HepG2 (cell line): ENCODE data around the gene CAMTA1. TPM values are rescaled to one million over a fixed set of nuclear protein-coding genes. Genes with fewer than 3 reads are reported as not detected.

Experiments
- ATRX ChIP-seq: sonication (generic); formaldehyde crosslinking; IDR thresholded peaks from 2 replicates; pipeline ENCODE4 v1.4.0; 2020; ENCODE audit warnings: missing genetic modification reagents, borderline replicate concordance
- DNMT1 ChIP-seq: sonication (generic); formaldehyde crosslinking; IDR thresholded peaks from 2 replicates; pipeline ENCODE4 v1.5.1; 2020; ENCODE audit warnings: mild to moderate bottlenecking, missing genetic modification reagents
- MIER2 ChIP-seq: IDR thresholded peaks from 2 replicates; pipeline ENCODE4 v1.6.1; 2016; ENCODE audit warnings: missing biosample characterization, missing genetic modification reagents
- NFAT5 ChIP-seq: sonication (generic); formaldehyde crosslinking; IDR thresholded peaks from 2 replicates; pipeline ENCODE4 v1.4.0; 2020; ENCODE audit warnings: missing genetic modification reagents
- RBM22 ChIP-seq: fragments of 200-400 bp; formaldehyde crosslinking; optimal IDR thresholded peaks from 2 replicates; pipeline ENCODE3; 2017; ENCODE audit warnings: mild to moderate bottlenecking, low read length, moderate library complexity
- RFX5 ChIP-seq: IDR thresholded peaks from 2 replicates; pipeline ENCODE4 v1.6.1; 2011; ENCODE audit warnings: low read depth, low read length, improper control_type of control experiment
- TFAP4 ChIP-seq: sonication (generic); IDR thresholded peaks from 2 replicates; pipeline ENCODE4 v1.6.1; 2016; ENCODE audit warnings: low read depth, borderline replicate concordance
- THAP8 ChIP-seq: sonication (generic); formaldehyde crosslinking; IDR thresholded peaks from 2 replicates; pipeline ENCODE4 v1.5.1; 2020; ENCODE audit warnings: missing genetic modification reagents, mild to moderate bottlenecking, borderline replicate concordance
- ZBTB40 ChIP-seq, 2 experiments: fragments of 450-650 bp in 1 of 2; sonication (generic) in 1 of 2; formaldehyde crosslinking in 1 of 2; IDR thresholded peaks; 2 replicates each; pipeline versions ENCODE4 v1.6.1 to v1.8.0; 2016 to 2022; ENCODE audit warnings: antibody characterized with exemption in 1 of 2, mild to moderate bottlenecking in 1 of 2, missing genetic modification reagents in 1 of 2
- ZNF768 ChIP-seq: sonication (generic); formaldehyde crosslinking; IDR thresholded peaks from 2 replicates; pipeline ENCODE4 v1.4.0; 2020; ENCODE audit warnings: missing genetic modification reagents
- ZNF784 ChIP-seq: sonication (generic); formaldehyde crosslinking; IDR thresholded peaks from 2 replicates; pipeline ENCODE4 v1.5.1; 2020; ENCODE audit warnings: missing genetic modification reagents, mild to moderate bottlenecking, borderline replicate concordance
- polyA plus RNA-seq, 8 experiments: library from polyadenylated mRNA; depleted of rRNA in 3 of 8; stranded (reverse) in 7 of 8; unstranded in 1 of 8; fragments of >200 nt; fragmentation: Illumina TruSeq in 4 of 8; extraction: Trizol in 4 of 8; gene quantifications; 2 replicates each; pipeline versions ENCODE4 v1.2.1 to v1.2.3, GENCODE V29; 2011 to 2016; ENCODE audit warnings: low read depth in 4 of 8, missing spikeins in 1 of 8, mixed read lengths in 1 of 8; ENCODE audit not compliant: insufficient read depth in 1 of 8
- total RNA-seq, 5 experiments: library from RNA; depleted of rRNA; stranded (reverse); fragments of >200 nt; fragmentation: Illumina TruSeq; extraction: Trizol; gene quantifications; 2 replicates each; pipeline ENCODE4 v1.2.3, GENCODE V29; 2016; ENCODE audit warnings: low read depth in 1 of 5

CAMTA1 gene
- total and polyA plus RNA-seq, 2 of the 13 experiments (the other 11 are each of a cell fraction or from before 2014, with no cell fraction given), result 25.0 to 36.4 TPM

GRCh38 chr1:6784560-6785317 is 515 bp upstream of the CAMTA1 start (continued):
- TF ChIP-seq TFAP4 (no peak), MIER2 (CRISPR knock-in tag) (no peak), RBM22 (no peak), ZBTB40 (IDR thresholded peaks at IDR 0.05) (peak; percentile 38), ZBTB40 (CRISPR knock-in tag; IDR thresholded peaks at IDR 0.05) (peak; percentile 97), ZNF768 (peak; percentile 1; the same call in 1 of the 2 replicates), ATRX (CRISPR knock-in tag) (no peak), DNMT1 (CRISPR knock-in tag) (no peak), ZNF784 (peak; percentile 91), NFAT5 (0 out of 2 replicates have a peak, but pooled peaks have one; percentile 54), RFX5 (peak; percentile 65), THAP8 (CRISPR knock-in tag) (no peak)
